Stomach (tissue), 4 donors: ENCODE data around the gene FLCN.

Source experiments
- CTCF ChIP-seq, 7 experiments: fragments of 450-650 bp in 4 of 7; fragments of 200-600 bp in 3 of 7; sonication (generic) in 3 of 7; IDR thresholded peaks; one replicate each; pipeline ENCODE4 v1.5.1; 2016 to 2019; ENCODE audit warnings: antibody characterized with exemption in 7 of 7, control low read depth in 2 of 7, mild to moderate bottlenecking in 1 of 7
- EP300 ChIP-seq: sonication (generic); formaldehyde crosslinking; IDR thresholded peaks from one replicate; pipeline ENCODE4 v1.6.1; 2017; ENCODE audit warnings: antibody characterized with exemption

GRCh38 chr17:17173921-17174320, 63.0 kb downstream of the FLCN start:
- TF ChIP-seq CTCF (IDR thresholded peaks at IDR 0.05) (no peak), EP300 (no peak)
